DMS53 treated with DMSO at 0.1 percent for 48 hours (cell line): Measurements from ENCODE around the gene SMARCA5.

Experiments used
- DNase-seq: peaks from one replicate; lab custom pipeline; 2025; ENCODE audit not compliant: unreplicated experiment; lab: John Stamatoyannopoulos, UW

The SMARCA5 gene

DNA sequence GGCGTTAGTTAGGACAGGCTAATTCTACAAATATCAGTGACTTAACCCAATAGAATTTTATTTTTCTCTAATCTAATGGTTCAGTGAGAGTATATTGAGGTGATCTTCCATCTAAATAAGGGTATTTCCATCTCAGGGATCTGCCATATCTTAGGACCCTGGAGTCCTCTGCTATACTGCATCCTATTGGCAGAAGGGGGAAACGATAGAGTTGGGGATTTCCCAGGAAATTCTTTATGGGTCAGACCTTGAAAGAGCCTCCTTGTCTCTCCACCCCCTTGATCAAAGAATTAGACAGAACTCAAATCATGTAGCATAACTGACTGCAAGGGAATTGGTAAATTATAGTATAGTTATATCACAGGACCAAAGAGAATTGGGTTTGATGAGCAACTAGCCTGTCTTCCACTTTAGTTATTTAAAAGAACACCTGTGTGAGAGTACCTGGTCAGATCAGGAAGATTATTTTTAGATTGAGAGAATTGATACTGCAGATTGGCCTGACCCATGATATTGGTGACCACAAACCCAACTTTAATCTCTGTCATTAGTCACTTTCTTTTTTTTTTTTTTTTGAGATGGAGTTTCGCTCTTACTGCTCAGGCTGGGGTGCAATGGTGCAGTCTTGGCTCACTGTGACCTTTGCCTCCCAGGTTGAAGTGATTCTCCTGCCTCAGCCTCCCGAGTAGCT is 25.6 kb downstream of the SMARCA5 start:
- no peak for DNase-seq

DNA sequence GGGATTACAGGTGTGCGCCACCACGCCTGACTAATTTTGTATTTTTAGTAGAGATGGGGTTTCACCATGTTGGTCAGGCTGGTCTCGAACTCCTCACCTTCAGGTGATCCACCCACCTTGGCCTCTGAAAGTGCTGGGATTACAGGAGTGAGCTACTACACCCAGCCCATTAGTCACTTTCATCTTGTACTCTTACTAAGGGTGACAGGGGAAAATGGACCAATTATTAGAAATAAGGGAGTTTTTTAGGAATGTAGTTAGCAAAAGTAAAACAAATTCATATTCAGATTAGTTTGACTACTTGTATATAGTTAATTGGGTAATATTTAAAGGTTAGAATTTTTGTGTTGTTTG is 26.1 kb downstream of the SMARCA5 start:
- DNase-seq, result no peak

DNA sequence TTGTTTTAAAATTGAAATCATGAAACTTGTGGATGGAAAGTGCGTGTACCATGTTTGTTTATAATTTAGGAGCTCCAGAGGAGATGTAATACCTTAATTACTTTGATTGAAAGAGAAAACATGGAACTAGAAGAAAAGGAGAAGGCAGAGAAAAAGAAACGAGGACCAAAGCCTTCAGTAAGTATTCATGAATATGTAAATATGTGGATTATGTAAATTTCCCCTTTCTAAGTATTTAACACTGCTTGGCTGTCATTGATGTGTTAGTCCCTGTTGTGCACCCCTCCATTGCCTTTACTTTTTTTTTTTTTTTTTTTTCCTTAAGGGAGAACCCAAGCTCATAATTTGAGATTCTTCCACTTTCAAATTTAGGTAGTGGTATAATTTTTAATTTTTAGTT is 36.4 kb downstream of the SMARCA5 start:
- no peak for DNase-seq

DNA sequence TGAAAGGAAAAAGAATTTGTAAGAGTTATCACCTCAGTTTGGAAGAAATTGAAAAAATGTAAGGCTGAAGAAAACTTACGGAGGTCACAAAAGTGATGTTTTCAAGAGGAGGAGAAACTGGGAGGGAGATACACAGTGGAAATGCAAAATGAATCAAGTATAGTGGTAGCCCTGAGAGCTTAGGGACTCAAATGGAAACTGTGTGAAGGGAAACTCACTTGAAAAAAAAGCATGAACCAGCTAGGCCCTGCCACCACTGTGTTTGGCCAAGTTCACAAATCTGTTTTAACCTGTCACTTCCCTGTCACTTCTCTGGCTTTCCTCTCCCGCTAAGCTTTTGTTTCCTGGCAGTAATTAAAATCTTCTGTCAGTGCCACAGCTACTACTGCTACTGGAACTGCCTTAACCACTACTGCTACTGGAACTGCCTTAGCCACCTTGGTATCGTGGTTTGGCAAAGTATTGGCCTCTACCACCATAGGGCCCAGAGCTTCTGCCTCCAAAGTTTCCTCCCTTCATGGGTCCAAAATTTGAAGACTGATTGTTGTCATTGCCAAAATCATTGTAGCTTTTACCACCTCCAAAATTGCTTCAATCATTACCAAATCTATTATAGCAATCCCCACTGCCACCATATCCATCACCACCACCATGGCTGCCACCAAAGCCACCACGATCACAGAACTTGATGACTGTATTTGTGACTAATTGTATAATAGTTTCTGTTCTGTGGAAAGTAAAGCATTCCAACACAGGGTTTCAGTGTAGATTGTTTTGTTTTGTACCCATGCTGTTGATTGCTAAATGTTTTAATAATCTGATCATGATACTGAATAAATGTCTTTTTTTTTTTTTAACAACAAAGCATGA is 41.5 kb downstream of the SMARCA5 start:
- no peak for DNase-seq

DNA sequence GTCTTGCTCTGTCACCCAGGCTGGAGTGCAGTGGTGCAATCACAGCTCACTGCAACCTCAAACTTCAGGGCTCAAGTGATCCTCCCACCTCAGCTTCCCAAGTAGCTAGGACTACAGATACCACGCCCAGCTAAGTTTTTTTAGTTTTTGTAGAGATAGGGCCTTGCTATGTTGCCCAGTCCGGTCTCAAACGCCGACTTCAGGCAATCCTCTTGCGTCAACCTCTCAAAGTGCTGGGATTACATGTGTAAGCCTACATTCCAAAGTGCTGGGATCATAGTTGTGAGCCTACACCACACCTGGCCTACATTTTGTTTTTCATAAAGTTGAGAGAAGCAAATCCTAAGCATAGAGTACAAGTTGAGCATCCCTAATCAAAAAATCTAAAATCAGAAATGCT is 42.2 kb downstream of the SMARCA5 start:
- DNase-seq, result no peak

DNA sequence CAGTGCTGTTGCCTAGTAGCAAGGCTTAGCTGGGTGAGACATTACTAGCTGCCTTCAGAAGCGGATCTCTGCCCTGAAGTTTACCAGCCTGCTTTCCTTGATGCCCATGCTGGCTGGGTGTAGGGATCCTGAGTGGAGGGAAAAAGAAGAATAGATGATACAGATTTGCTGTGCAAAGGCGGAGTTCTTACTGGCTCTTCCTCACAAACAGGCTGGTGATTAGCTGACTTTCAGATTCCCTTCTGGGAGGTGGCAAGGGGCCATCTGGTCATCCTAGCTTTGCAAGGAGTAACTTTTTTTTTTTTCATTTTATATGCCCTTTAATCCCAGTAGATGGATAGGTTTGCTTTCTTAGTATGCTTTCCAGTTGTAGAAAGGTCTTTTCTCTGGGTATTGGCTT is 44.8 kb downstream of the SMARCA5 start:
- peak; percentile 9 for DNase-seq

DNA sequence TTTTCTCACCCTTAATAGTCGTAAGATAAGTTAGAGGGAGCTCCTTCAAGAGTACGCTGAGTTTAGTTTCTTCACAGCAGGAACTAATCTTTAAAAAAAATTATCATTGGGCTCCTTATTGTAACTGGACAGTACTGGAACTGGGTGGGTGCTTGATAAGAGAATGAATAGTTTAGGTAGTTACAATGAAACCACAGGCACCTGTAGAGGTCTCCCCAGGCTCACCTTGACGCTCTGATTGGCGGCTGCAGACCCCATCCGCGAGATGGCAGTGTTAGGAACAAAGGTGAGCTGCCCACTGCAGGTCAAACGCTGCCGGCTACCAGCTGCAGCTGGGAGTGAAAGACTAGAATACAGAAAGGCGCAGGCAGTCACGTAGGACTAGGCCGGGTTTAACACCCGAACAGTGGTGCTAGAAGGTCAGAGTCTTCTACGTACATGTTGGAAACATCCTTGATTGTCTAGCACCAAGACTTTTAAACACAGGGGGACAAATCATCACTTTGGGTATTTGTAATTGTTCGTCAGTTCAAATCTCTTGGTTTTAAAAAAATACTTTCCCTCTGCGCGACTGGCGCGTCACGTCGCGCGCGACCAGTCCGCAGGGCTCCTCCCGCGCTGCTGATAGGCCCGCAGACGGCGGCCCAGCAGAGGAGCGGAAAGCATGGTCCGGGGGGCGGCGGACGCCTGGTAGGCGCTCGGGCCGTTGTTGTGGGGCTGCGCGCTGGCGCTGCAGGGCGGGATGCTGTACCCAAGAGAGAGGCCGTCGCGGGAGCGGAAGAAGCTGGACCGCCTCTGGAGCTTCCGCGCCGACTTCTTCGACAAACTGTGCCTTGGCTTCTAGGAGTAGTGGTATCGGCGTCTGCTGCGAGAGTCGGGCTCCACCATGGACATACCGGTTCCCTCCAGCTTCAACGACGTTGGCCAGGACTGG is 45.6 kb downstream of the SMARCA5 start:
- peak; percentile 83 for DNase-seq

DNA sequence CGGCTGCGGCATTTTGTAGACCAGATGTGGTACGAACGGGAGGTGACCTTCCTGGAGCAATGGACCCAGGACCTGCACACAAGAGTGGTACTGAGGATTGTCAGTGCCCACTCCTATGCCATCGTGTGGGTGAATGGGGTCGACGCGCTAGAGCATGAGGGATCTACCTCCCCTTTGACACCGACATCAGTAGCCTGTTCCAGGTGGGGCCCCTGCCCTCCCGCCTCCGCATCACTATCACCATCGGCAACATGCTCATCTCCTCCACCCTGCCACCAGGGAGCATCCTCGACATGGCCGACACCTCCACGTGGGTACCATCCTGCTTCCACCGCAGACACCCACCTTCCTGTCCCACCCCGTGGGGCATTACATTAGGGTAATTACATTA is 46.2 kb downstream of the SMARCA5 start:
- DNase-seq, result peak; percentile 8

DNA sequence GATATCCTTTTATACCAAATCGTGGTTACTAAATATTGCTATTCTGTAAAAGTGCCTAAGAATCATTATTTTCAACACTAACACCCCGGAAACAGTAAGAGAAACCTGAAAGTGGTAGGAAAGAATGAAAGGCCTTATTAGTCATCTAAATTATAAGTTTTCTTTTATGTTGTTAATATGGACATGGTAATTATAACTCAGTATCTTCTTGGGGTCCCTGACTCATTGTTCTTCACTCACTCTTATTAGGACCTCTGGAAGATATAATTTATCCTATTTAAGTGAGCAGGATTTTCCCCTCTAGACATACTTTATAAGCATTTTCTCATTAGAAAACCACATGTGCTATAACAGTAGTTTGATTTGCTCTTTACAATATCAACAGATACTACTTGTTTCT is 51.0 kb downstream of the SMARCA5 start:
- no peak for DNase-seq

DNA sequence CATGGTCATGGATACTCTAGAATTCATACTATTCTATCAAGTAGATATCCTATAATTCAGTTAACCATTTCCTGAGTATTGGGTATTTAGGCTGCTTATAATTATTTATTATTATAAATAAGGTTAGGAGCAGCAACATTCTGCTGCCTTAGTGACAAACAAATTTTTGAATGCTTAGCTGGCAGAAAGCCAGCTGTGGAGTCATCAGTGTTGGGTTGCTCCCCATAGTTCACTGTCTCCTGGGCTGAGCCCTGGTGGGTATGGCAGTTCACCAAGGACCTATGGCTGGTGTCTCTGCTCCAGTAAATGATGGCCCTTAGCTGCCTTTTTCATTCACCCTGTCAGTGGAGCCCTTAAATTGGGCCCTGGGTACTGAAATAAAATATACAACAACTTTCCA is 61.8 kb downstream of the SMARCA5 start:
- DNase-seq, result no peak

DNA sequence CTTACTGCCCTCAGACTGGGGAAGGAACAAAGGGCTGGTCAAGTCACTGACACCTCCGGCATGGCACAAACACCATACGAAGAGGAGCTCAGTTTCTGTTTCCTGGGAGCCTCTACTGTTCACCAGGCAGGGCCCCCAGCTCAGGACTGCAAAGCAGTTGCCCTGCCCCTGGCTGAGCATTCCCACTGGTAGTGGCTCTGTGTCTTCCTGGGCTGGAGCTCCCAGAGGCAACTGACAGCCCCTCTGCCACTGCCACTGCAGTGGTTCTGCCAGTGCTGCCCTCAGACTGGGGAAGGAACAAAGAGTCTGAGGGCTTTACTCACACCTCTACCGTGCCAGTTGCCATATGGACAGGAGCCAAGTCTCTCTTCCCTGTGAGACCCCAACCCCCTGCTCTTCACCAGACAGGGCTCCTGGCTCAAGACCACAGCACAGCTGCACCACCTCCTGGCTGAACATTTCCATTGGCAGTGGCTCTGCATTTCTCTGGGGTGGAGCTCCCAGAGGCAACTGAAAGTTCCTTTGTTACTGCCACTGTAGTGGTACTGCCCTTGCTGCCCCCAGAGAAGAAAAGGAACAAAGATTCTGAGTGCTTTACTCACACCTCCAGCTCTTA is 67.9 kb downstream of the SMARCA5 start:
- no peak for DNase-seq

DNA sequence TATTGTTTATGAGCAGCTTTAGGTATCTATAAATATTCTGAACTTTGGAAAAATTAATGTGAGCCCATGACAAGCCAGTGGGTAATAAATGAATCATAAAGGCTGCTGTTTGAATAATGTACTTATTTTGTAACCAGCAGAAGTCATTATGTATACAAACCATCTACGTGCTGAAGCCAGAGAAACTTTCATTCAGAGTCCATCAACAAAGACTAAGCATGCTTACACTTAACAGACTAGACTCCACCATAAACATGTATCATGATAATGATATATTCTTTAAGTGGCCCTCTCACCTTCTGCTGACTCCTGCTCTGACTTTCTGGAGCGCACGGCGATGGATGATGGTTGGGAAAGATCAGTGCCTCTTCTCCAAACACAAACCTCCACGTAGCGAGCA is 72.0 kb downstream of the SMARCA5 start:
- DNase-seq, result no peak

DNA sequence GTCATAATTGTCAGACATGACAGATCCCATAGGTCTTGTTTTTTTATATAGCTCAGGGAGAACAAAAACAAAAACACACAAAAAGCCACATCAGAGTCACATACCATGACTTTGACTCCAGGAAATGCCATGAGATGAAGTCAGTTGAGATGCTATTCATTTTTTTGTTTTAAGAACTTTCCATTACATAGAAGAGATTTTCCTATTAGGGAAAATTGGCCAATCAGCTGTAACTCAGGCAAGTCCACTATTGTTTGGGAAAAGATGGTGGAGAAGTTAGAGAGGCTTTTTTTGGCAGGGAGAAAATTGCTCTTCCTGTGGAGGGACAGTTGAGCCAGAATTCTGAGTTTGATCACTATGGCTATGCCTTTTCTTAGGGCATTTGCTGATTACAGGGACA is 72.6 kb downstream of the SMARCA5 start:
- no peak for DNase-seq

DNA sequence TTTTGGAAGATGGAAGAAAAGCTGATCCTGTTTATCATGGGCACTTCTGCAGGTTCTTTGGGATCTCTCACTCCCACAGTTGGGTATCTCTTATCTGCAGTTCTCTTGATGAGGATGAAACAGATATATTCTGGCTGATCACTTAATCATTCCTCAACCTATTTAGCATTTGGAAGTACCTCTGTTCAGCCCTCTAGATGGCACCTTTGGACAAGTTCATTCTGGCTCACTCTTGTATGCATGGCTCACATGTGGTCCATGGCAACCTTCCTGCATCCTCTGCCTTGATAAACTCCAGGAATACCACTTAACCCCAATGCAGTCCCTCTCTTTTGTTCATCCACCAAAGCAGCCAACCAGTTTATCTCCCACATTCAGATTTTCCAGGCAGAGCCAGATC is 74.2 kb downstream of the SMARCA5 start:
- DNase-seq, result peak; percentile 5

DNA sequence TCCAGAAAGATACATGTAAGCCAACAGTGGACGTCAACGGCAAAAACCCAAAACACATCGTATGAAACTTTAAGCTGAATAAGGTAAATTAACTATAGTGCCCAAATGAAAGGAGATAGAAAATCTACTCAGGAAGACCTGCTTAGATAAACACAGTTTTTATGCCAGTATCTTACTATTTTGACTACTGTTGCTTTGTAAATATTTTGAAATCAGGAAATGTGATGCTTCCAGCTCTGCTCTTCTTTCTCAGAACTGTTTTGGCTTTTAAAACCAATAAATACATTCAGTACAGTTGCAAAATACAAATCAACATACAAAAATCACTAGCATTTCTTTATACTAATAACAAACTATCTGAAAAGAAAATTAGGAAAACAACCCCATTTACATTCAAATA is 83.8 kb downstream of the SMARCA5 start:
- DNase-seq, result no peak

DNA sequence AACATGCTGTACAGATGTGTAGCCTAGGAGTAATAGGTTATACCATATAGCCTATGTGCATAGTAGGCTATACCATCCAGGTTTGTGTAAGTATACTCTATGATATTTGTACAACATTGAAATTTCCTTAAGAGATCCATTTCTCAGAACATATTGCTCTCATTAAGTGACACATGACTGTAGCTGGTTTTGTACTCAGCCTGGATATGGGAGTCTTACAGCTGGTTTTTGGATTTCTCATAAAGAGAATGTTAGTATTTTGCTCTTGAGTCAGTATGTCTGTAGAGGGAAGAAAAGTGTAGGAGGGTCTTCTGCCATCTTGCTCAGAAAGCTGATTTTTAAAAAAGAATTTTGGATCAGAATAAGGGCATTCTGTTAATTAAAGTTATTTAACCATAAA is 85.3 kb downstream of the SMARCA5 start:
- DNase-seq, result no peak

DNA sequence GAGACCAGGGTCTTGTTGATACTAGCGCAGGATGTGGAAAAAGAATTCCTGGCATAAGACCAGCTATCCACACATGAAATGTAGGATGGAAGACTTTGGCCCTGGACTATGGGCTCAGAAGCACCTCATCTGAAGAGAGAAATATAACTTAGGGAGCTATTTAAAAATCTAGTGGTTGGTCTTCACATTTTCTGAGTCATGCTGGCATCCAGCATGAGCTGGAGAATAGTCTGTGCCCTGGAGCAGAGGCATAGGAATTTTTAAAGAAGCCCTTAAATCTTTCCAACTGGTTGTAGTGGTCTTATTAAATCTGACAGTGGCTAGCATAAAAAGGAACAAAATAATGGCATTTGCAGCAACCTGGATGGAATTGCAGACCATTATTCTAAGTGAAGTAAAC is 86.3 kb downstream of the SMARCA5 start:
- DNase-seq, result no peak

DNA sequence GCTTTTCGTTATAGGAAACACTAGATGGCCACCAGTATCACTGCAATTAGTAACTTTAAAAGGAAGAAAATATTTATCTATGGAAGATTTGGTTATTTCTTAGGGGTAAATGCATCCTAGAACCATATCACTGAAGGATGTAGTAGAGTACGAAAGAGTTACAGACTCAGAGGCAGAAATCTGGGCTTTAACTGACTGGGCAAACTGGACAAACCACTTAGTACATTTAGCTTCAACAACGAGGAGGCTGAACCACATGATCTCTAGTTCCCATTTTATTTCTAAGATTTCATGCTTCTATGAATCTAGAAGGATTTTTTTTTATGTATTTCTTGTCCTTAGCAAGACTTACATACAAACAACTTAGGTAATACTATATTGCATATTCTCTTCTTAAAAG is 93.0 kb downstream of the SMARCA5 start:
- DNase-seq, result no peak
